Spleen (tissue), 7 donors: ENCODE results near the gene MSN.

ENCODE experiments used
- CTCF ChIP-seq, 11 experiments: fragments of 200-600 bp in 7 of 11; fragments of 450-650 bp in 4 of 11; sonication (generic) in 4 of 11; IDR thresholded peaks in 8 of 11; conservative IDR thresholded peaks in 3 of 11; 1 replicate in 7 of 11; 2 replicates in 4 of 11; pipeline versions ENCODE4 v1.4.0 to v1.8.0; 2016 to 2021; ENCODE audit warnings: antibody characterized with exemption in 11 of 11, inconsistent platforms in 4 of 11, mild to moderate bottlenecking in 1 of 11
- POLR2A ChIP-seq, 3 donors: fragments of 450-650 bp; IDR thresholded peaks; one replicate each; pipeline ENCODE4 v1.5.1; 2017; ENCODE audit warnings: antibody characterized with exemption in 3 of 3, mild to moderate bottlenecking in 1 of 3
- POLR2AphosphoS5 ChIP-seq, 3 donors: sonication (generic); formaldehyde crosslinking; IDR thresholded peaks; one replicate each; pipeline ENCODE4 v1.5.1; 2017; ENCODE audit warnings: antibody characterized with exemption in 3 of 3
- donor health status: DM: no; HTN: no; CAD: no; lungs with moderate emphysema.
- donor health status: DM: no; HTN: no; CAD: no.
- donor health status: DM: no; HTN: no; CAD: no.

DNA sequence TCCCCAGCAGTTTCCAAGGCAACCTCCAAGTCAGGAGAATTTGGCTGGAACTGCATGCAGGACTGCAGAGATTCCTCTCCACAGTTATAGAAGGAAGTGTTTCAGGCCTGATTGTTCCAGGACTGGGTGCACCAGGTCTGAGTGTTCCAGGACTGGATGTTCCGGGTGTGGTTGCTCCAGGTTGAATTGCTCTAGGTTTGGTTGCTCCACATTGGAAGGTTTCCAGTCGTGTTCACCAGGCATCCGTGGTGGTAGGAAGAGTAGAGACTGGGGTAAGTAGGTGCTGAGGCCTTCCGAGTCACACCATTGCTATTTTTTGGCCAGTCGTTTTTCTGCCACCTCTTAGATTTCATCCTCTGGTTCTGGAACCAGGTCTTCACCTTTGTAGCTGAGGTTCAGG is 105.4 kb downstream of the MSN start:
- no peak for TF ChIP-seq CTCF (IDR thresholded peaks at IDR 0.05 in 8 of 11, conservative IDR thresholded peaks at IDR 0.05 in 3 of 11)
- TF ChIP-seq POLR2A (IDR thresholded peaks at IDR 0.05), result no peak
- TF ChIP-seq POLR2AphosphoS5 (IDR thresholded peaks at IDR 0.05), result no peak
